Astrocyte (in vitro differentiated cells and primary cell): ENCODE data around the gene R3HCC1L.

ENCODE experiments used
- CTCF ChIP-seq: IDR thresholded peaks from 2 replicates; pipeline ENCODE4 v1.5.1; 2011; ENCODE audit warnings: low read depth, mild to moderate bottlenecking, inconsistent platforms, low read length, moderate library complexity; ENCODE audit not compliant: insufficient read depth
- EZH2 ChIP-seq: IDR thresholded peaks from 2 replicates; pipeline ENCODE4 v1.6.1; 2012; ENCODE audit warnings: mild to moderate bottlenecking, low read length, inconsistent platforms; ENCODE audit not compliant: insufficient read depth

GRCh38 chr10:98088186-98088971 is 46.1 kb upstream of the R3HCC1L start:
- TF ChIP-seq CTCF (no peak), EZH2 (no peak)
